IMR-90 (cell line): ENCODE results near the gene NEUROD1.

Source experiments
- BHLHE40 ChIP-seq: fragments of 150-350 bp; IDR thresholded peaks from 2 replicates; pipeline ENCODE4 v1.6.1; 2016; ENCODE audit warnings: mild to moderate bottlenecking, low read depth, low read length
- CEBPB ChIP-seq: IDR thresholded peaks from 2 replicates; pipeline ENCODE4 v1.6.1; 2012; ENCODE audit warnings: low read depth, low read length, improper control_type of control experiment
- MAZ ChIP-seq: IDR thresholded peaks from 2 replicates; pipeline ENCODE4 v1.6.1; 2012; ENCODE audit warnings: low read depth, mild to moderate bottlenecking, low read length, improper control_type of control experiment, moderate library complexity, borderline replicate concordance
- NFE2L2 ChIP-seq: fragments of 150-350 bp; IDR thresholded peaks from 2 replicates; pipeline ENCODE4 v1.6.1; 2016; ENCODE audit warnings: low read depth, mild to moderate bottlenecking, low read length
- POLR2A ChIP-seq: IDR thresholded peaks from 2 replicates; pipeline ENCODE4 v1.6.1; 2012; ENCODE audit warnings: mild to moderate bottlenecking, low read depth, low read length
- RFX5 ChIP-seq: IDR thresholded peaks from 2 replicates; pipeline ENCODE4 v1.8.0; 2012; ENCODE audit warnings: low read depth, mild to moderate bottlenecking, low read length, moderate library complexity
- SMC3 ChIP-seq: fragments of 150-350 bp; IDR thresholded peaks from 2 replicates; pipeline ENCODE4 v1.6.1; 2016; ENCODE audit warnings: low read depth, mild to moderate bottlenecking, antibody characterized with exemption, low read length, moderate library complexity
- TF ChIP-seq, protein P1 (sequence below): conservative IDR thresholded peaks from 2 replicates; pipeline ENCODE4 v1.5.1; 2012; ENCODE audit warnings: mild to moderate bottlenecking, low read depth, low read length, improper control_type of control experiment

DNA sequence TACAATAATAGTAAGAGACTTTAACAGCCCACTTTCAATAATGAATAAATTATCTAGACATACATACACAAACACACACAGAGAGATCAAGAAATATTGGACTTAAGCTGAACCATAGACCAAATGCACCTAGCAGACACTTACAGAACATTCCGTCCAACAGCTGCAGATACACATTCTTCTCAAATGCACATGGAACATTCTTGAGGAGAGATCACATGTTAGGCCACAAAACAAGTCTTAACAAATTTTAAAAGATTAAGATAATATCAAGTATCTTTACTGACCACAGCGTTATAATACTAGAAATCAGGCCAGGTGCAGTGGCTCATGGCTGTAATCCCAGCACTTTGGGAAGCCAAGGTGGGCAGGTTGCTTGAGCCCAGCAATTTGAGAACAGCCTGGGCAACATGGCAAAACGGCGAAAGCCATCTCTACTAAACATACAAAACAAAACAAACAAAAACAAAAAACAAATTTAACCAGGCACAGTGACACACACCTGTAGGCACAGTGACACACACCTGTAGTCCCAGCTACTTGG lies 30.8 kb downstream of the NEUROD1 start:
- no peak for TF ChIP-seq NFE2L2
- TF ChIP-seq, protein P1, sequence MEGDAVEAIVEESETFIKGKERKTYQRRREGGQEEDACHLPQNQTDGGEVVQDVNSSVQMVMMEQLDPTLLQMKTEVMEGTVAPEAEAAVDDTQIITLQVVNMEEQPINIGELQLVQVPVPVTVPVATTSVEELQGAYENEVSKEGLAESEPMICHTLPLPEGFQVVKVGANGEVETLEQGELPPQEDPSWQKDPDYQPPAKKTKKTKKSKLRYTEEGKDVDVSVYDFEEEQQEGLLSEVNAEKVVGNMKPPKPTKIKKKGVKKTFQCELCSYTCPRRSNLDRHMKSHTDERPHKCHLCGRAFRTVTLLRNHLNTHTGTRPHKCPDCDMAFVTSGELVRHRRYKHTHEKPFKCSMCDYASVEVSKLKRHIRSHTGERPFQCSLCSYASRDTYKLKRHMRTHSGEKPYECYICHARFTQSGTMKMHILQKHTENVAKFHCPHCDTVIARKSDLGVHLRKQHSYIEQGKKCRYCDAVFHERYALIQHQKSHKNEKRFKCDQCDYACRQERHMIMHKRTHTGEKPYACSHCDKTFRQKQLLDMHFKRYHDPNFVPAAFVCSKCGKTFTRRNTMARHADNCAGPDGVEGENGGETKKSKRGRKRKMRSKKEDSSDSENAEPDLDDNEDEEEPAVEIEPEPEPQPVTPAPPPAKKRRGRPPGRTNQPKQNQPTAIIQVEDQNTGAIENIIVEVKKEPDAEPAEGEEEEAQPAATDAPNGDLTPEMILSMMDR: no peak
- no peak for TF ChIP-seq POLR2A
- no peak for TF ChIP-seq MAZ
- TF ChIP-seq CEBPB: no peak
- no peak for TF ChIP-seq BHLHE40
- no peak for TF ChIP-seq RFX5
- TF ChIP-seq SMC3: no peak
